ENCODE measurements around the gene CD74.

Gene CD74

DNA sequence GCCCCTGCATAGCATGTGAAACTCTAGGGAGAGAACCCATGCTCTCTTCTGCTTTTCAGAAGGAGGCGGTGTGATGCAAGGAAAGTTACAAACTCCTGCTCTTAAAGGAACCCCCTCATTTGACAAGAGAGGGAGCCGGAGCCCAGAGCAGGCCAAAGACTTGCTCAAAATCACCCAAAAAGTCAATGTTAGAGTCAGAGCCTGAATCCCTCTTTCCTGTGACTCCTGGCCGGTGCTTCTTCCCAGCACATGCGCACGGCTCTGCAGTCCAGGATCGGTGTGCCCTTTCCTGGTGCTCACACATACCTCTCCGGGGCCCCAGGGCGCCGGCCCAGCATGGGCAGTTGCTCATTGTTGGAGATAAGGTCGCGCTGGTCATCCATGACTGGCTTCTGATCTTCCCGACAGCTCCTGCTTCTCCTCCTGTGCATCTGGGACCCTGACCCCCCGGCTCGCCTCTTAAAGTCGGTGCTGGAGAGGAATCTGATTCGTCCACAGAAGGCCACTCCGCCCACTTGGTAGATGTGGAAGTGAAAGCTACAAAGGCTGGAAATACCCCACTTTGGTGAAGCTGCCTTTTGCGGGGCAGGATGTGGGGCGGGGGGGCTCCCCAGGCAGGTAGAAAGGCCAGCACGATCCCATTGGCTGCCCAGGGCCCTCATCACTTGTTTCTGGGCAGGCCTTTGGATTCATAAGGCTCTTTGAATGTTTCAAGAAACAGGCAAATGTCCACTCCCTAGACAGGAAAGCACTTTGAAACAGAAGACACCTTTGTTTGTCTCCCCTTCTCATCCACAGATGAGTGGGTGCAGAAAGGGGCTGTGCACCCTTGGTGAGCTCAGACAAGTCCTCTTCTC is at the start of gene CD74:
Gene CD74 (minus strand): TSS at position 592 of the 857 bp plus-strand sequence. CDS start 161 bp downstream, at position 431.
- DNase-seq = peak in 50 of 56 donors; percentile 22 to 89 (median 56)

- no peak for DNase-seq
Measured at GRCh38 chr5:150461231-150461630, 48.5 kb upstream of the CD74 start.

GRCh38 chr5:150460781-150461180 is 48.1 kb upstream of the CD74 start:
- DNase-seq = no peak

- peak in 47 of 56 donors; percentile 18 to 83 (median 50) for DNase-seq
Measured at GRCh38 chr5:150458802-150459557, 46.3 kb upstream of the CD74 start.

GRCh38 chr5:150457562-150458240 is 45.0 kb upstream of the CD74 start:
- DNase-seq = no peak

DNA sequence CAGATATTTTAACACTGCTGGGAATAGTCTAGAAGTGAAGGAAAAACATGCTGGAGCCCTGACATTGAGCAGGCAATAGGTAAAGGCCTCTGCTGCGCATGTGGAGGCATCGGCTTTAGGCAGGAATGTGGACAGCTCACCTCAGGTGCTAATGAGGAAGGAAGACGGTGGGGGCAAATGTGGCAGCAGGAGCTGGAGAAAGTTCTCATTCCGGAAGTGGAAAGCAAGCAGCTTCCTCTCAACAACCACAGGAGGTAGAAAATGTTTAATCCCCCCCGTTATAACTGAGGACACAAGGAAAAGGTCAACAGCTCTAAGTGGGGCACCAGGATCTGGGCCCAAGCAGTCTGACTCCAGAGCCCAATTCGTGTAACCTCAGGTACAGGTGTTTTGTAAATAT is 44.4 kb upstream of the CD74 start:
- DNase-seq = no peak

GRCh38 chr5:150454492-150455229 is 42.0 kb upstream of the CD74 start:
- no peak for DNase-seq

GRCh38 chr5:150454027-150454426 is 41.3 kb upstream of the CD74 start:
- peak in 1 of 56 donors; percentile 23 for DNase-seq

GRCh38 chr5:150452914-150453313 is 40.2 kb upstream of the CD74 start:
- DNase-seq = no peak

DNA sequence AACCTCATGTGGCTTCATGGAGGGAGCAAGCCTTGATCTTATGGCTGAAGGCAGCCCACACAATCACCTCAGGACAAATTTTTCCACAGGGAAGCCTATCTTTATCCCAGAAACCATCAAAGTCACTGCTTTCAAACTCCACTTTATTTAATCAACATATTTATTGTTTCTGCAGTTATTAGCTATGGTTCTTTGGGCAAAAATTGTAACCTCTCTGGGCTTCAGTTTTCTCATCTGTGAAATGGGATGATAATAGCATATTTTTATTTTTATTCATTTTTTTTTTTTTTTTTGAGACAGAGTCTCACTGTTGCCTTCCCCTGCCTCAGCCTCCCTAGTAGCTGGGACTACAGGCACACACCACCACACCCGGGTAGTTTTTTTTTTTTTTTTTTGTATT is 38.9 kb upstream of the CD74 start:
- DNase-seq = no peak

DNA sequence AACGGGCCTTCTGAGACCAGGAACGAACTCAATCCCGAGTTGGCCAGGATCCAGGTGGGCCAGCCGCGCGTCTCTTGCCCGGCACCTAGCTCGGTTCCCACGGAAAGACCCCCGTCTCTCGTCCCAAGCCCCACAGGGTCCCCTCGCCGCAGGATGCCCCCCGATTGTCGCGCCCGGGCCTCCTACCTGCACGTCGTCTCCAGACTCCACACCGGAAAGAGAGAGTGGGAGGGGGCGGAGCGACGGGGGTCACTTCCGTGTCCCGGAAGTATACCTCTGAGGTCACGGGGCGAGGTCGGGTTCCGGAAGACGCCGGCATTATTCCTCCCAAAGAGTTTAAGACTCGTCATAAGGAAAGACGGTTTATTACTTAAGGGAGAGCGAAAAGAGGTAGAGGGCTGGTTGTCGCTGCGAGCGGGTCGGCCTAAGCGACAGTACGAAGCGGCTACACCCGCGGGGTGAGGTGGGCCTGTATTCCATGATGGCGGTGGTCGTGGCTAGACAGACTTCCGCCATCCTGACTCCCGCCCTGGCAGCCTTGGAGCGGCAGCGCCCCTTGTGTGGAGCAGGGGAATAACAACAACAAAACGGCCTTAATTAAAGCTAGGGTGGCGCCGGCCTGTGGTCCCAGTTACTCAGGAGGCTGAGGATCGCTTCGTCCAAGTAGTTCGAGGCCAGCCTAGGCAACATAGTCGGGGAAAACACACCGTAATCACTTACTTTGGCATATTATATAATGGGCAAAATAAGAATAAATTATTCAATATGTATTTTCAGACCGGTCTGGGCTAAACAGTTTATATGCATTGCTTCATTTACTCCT is 37.0 kb upstream of the CD74 start, which contains the start of gene RPS14:
Gene RPS14 (minus strand): TSS at position 223 of the 823 bp plus-strand sequence. CDS start 2,006 bp downstream, outside the sequence.
- DNase-seq = peak; percentile 54 to 95 (median 87)

DNA sequence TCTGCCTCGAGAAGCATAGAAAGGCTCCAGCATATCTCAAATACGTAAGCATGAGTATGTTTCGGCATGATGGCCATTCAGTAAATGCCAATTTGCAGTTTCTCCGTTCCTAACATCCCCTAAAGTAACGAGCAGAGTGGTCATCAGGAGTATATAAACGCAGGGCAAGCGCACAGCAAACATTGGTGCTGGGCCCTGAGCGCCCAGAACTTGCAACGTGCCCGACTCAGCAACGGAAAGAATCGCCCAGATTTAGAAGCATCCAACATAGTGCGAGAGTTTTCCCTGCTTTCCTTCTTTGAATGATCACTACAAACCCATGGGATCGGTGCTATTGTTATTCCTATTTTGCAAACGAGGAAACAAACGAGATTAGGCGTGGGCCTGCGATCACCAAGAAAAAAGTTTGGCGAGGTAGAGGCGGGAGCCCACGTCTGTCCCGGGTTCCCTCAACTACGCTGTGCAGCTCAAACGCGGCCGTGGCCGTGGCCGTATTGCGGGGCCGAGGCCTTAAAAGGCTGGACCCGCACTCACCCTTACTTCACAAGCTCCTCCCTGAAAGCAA is 36.3 kb upstream of the CD74 start:
- no peak for DNase-seq

DNA sequence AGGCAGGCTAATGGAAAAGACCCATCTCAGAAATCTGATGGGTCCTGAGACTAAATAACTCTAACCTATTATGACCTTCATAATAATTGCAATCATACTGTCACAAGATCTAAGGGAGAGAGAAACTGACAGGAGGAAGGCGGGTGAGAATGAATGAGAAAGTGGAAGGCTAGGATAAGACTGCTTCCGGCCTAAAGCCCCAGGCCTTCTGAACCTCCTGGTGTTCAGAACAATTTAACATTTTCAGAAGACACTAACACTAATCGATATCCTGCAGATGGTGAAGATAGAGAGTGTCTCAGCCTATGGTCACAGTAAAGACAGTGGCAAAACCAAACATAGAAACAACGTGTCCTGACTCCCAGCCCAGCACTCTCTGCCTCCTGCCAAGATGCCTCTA is 35.6 kb upstream of the CD74 start:
- DNase-seq = no peak

DNA sequence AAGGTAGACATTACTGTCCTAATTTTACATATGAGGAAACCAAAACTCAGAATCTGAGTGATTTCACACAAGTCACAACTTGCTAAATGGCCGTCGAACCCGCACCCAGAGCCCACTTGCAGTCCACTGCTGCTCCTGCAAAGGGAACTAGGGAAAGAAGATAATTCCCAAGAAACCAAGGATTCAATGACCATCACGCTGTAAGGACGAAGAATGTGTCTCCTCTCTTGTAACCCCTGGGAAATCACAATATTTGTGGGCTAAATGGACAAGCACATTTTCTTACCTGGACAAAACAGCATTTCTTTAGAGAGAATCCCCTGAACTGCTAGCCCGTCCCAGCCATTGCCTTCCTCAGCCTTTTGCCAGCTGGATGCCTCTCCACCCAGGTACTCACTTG is 34.5 kb upstream of the CD74 start:
- no peak for DNase-seq

DNA sequence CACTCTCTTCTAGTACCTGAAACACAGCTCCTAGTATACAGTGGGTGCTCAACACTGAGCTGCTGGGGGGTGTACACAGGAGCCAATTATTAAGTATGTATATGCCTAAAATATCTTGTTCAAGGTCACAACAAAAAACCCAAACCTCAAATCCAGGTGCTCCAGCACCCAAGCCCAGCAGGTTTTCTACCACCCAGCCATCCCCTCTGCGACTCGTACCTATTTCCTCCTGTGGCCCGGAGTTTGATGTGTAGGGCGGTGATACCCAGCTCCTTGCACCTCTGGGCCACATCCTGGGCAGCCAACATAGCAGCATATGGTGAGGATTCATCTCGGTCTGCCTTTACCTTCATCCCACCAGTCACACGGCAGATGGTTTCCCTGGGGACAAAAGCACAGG is 33.9 kb upstream of the CD74 start:
- no peak for DNase-seq

- DNase-seq = no peak
Measured at GRCh38 chr5:150446088-150446487, 33.4 kb upstream of the CD74 start.

GRCh38 chr5:150444770-150445169 is 32.1 kb upstream of the CD74 start:
- peak in 4 of 56 donors; percentile 10 to 28 (median 18) for DNase-seq

DNA sequence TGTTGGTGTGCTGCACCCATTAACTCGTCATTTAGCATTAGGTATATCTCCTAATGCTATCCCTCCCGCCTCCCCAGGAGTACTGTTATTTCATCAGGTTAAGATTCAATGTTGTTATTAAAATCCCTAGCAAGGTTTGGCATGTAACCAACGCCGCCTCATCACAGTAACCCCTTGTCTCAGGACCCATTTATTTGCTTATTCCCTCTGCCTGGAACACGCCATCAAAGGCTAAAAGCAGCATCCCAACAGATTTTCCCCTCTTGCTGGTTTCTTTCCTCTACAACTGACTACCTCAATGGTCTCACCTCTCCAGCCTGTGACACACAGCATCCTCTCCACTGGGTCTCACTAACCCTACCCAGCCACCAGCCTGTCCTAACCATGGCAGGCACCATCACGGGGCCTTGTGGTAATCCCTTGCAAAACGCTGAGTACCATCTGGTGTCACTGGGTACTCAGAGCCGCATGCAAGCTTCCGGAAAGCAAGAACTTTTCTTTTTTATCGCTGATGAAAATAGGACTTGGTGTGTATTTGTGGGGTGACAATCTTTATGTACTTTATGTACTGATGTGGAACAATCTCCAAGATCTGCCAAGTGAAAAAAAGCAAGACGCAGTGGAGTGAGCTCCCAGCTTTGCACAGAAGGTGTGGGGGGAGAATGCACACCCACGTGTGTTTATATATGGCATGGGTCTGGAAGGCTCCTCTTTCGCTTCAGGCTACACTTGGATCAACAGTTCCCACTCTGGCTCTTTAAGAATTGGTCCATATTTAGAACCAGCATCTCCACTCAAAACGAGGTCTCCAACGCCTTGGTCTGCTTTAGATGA is 30.7 kb upstream of the CD74 start:
- peak in 12 of 56 donors; percentile 24 to 74 (median 46) for DNase-seq

DNA sequence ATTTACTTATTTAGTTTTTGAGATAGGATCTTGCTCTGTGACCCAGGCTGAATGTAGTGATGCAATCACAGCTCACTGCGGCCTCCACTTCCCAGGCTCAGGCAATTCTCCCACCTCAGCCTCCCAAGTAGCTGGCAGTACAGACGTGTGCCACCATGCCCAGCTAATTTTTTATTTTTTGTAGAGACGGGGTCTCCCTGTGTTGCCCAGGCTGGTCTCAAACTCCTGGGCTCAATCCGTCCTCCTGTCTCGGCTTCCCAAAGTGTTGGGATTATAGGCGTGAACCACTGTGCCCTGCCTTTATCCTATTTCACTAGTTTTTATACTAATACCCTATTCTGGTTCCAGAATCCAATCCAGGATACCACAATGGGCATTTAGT is 30.0 kb upstream of the CD74 start:
- DNase-seq = no peak
